ENCODE measurements around the gene GLG1. TPM values are rescaled to one million over a fixed set of nuclear protein-coding genes. Genes with fewer than 3 reads are reported as not detected.

The GLG1 gene
- total RNA-seq, 1 experiment from 2014 or later: 135 TPM

DNA sequence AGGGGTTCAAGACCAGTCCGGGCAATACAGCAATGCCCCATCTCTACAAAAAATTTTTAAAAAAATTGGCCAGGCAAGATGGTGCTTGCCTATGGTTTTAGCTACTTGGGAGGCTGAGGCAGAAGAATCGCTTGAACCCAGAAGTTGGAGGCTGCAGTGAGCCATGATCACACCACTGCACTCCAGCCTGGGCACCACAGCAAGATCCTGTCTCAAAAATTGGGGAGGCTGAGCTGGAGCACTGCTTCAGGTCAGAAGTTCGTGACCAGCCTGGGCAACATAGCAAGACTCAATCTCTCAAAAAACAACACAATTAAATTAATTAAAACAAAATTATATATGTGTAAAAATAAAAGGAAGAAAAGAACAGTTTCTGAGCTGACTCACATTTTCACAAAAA is 110.9 kb downstream of the GLG1 start:
- DNase-seq: no peak
- Mint-ChIP-seq H3K27ac (peak overlapping the region in 1 of 3 experiments; percentile 45; a peak in 1 of 7 replicates), H3K4me3 (no peak overlapping the region), H3K4me1 (no peaks in the 10 kb centered on the region), H3K36me3 (ENCODE audit: insufficient read depth in 1 of 3, low read depth in 3 of 3) (peaks cover 15 to 46% (median 38%) of the 10 kb centered on the region in 3 experiments; a peak in 6 of 7 replicates), H3K27me3 (ENCODE audit: low read depth) (no peaks in the 10 kb centered on the region), H3K9me3 (no peaks in the 10 kb centered on the region)
- no peak overlapping the region for H3K4me2 ChIP-seq (ENCODE audit: insufficient read depth, insufficient read length, low read length)
- no peak overlapping the region for H2BK12ac ChIP-seq (ENCODE audit: insufficient read length, low read depth, low read length)
- no peak overlapping the region for H2AK5ac ChIP-seq (ENCODE audit: insufficient read length, low read length)
- no peaks in the 10 kb centered on the region for H3K9me3 ChIP-seq (ENCODE audit: control insufficient read depth, low read depth, low read length)
- no peak overlapping the region for H3K14ac ChIP-seq (ENCODE audit: insufficient read depth, low read length)
- WGBS (ENCODE audit: extremely low coverage, insufficient read length, low lambda C conversion rate): no CpG with 5 or more reads among the region's 3 CpGs
- H3K23ac ChIP-seq (ENCODE audit: insufficient read length, low read depth, low read length): no peak overlapping the region
- no peak overlapping the region for H3K56ac ChIP-seq (ENCODE audit: insufficient read length, low read depth, low read length)
- no peak overlapping the region for H2BK15ac ChIP-seq (ENCODE audit: low read depth, low read length)
- no peak overlapping the region for H2AFZ ChIP-seq (ENCODE audit: low read length)
- H3K23me2 ChIP-seq (ENCODE audit: insufficient read length, low read depth, low read length, poor library complexity, severe bottlenecking): no peaks in the 10 kb centered on the region
- H4K91ac ChIP-seq (ENCODE audit: insufficient read length, low read depth, low read length): no peak overlapping the region
- no peak overlapping the region for H2BK20ac ChIP-seq (ENCODE audit: low read depth, low read length, poor library complexity, severe bottlenecking)
- TF ChIP-seq, protein P1, sequence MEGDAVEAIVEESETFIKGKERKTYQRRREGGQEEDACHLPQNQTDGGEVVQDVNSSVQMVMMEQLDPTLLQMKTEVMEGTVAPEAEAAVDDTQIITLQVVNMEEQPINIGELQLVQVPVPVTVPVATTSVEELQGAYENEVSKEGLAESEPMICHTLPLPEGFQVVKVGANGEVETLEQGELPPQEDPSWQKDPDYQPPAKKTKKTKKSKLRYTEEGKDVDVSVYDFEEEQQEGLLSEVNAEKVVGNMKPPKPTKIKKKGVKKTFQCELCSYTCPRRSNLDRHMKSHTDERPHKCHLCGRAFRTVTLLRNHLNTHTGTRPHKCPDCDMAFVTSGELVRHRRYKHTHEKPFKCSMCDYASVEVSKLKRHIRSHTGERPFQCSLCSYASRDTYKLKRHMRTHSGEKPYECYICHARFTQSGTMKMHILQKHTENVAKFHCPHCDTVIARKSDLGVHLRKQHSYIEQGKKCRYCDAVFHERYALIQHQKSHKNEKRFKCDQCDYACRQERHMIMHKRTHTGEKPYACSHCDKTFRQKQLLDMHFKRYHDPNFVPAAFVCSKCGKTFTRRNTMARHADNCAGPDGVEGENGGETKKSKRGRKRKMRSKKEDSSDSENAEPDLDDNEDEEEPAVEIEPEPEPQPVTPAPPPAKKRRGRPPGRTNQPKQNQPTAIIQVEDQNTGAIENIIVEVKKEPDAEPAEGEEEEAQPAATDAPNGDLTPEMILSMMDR (conservative IDR thresholded peaks at IDR 0.05): no peak
- H2BK5ac ChIP-seq (ENCODE audit: insufficient read length, low read length): no peak overlapping the region
- no peak overlapping the region for H3T11ph ChIP-seq (ENCODE audit: low read length)
- no peak overlapping the region for H3K4ac ChIP-seq (ENCODE audit: low read depth, low read length)
- no peaks in the 10 kb centered on the region for H3K27me3 ChIP-seq (ENCODE audit: insufficient read depth, low read length)
- no peaks in the 10 kb centered on the region for H3K79me2 ChIP-seq (ENCODE audit: insufficient read depth, low read length)
- no peak overlapping the region for H3K9ac ChIP-seq (ENCODE audit: extremely low read depth, insufficient read length, low read length)
- no peaks in the 10 kb centered on the region for H3K79me1 ChIP-seq (ENCODE audit: insufficient read depth, low read depth, low read length, poor library complexity, severe bottlenecking)
- no peaks in the 10 kb centered on the region for H3K4me1 ChIP-seq (ENCODE audit: insufficient read depth, low read length)
- no peak overlapping the region for H4K8ac ChIP-seq (replicated peaks; ENCODE audit: insufficient read length, low read depth, low read length)
- no peak overlapping the region for H4K5ac ChIP-seq (ENCODE audit: insufficient read length, low read depth, low read length)
- no peaks in the 10 kb centered on the region for H4K20me1 ChIP-seq (ENCODE audit: control insufficient read depth, insufficient read depth, insufficient read length)
- H3K27ac ChIP-seq (ENCODE audit: insufficient read length, low read depth, low read length): no peak overlapping the region
- H2BK120ac ChIP-seq (ENCODE audit: low read depth, low read length, poor library complexity, severe bottlenecking): no peak overlapping the region
- no peak overlapping the region for H3K18ac ChIP-seq (ENCODE audit: insufficient read length, low read depth, low read length)

Measured in H9 (cell line).